GM18909 (cell line): ENCODE results near the gene SLC6A11.

Experiments
- ATAC-seq: cut with Tn5 transposase; IDR thresholded peaks from one replicate; pipeline ENCODE4 v1.9.1; 2021; ENCODE audit warnings: mild to moderate bottlenecking; ENCODE audit not compliant: unreplicated experiment, poor library complexity

SLC6A11 gene

GRCh38 chr3:10882851-10883250 is 66.8 kb downstream of the SLC6A11 start:
- ATAC-seq = no peak

- ATAC-seq = no peak
Measured at GRCh38 chr3:10883478-10884234, 67.6 kb downstream of the SLC6A11 start.

- no peak for ATAC-seq
Measured at GRCh38 chr3:10887015-10887414, 71.0 kb downstream of the SLC6A11 start.

GRCh38 chr3:10888518-10889090 is 72.6 kb downstream of the SLC6A11 start:
- no peak for ATAC-seq

GRCh38 chr3:10889206-10889960 is 73.4 kb downstream of the SLC6A11 start:
- ATAC-seq = no peak

- no peak for ATAC-seq
Measured at GRCh38 chr3:10890665-10891064, 74.6 kb downstream of the SLC6A11 start.

GRCh38 chr3:10892622-10893021 is 76.6 kb downstream of the SLC6A11 start:
- ATAC-seq = no peak

GRCh38 chr3:10901296-10901945 is 85.4 kb downstream of the SLC6A11 start:
- ATAC-seq = no peak

- no peak for ATAC-seq
Measured at GRCh38 chr3:10907262-10907661, 91.2 kb downstream of the SLC6A11 start.

GRCh38 chr3:10910367-10910766 is 94.3 kb downstream of the SLC6A11 start:
- no peak for ATAC-seq

GRCh38 chr3:10911350-10912002 is 95.4 kb downstream of the SLC6A11 start:
- no peak for ATAC-seq

GRCh38 chr3:10912786-10913185 is 96.8 kb downstream of the SLC6A11 start:
- ATAC-seq = no peak

GRCh38 chr3:10915376-10915775 is 99.3 kb downstream of the SLC6A11 start:
- ATAC-seq = no peak

- no peak for ATAC-seq
Measured at GRCh38 chr3:10917176-10917575, 101.1 kb downstream of the SLC6A11 start.

GRCh38 chr3:10918011-10918410 is 102.0 kb downstream of the SLC6A11 start:
- no peak for ATAC-seq

- ATAC-seq = no peak
Measured at GRCh38 chr3:10919636-10920035, 103.6 kb downstream of the SLC6A11 start.

GRCh38 chr3:10925436-10926255 is 109.6 kb downstream of the SLC6A11 start:
- no peak for ATAC-seq

- no peak for ATAC-seq
Measured at GRCh38 chr3:10926256-10926810, 110.3 kb downstream of the SLC6A11 start.

- ATAC-seq = no peak
Measured at GRCh38 chr3:10926811-10927521, 110.9 kb downstream of the SLC6A11 start.
